ENCODE measurements around the gene NSL1. TPM values are rescaled to one million over a fixed set of nuclear protein-coding genes. Genes with fewer than 3 reads are reported as not detected.

The NSL1 gene
- total RNA-seq, 1 experiment from 2014 or later = 36.4 TPM

- no peak overlapping the region for H3K4me3 ChIP-seq (replicated peaks in 1 of 2; ENCODE audit: low read depth in 1 of 2, low read length in 2 of 2)
- TF ChIP-seq CTCF (IDR thresholded peaks at IDR 0.05 in 2 of 3, conservative IDR thresholded peaks at IDR 0.05 in 1 of 3; ENCODE audit: borderline replicate concordance in 1 of 3, insufficient read depth in 1 of 3, low read depth in 2 of 3, low read length in 2 of 3) (no peak), EZH2 (IDR thresholded peaks at IDR 0.05) (no peak), TCF7L2 (IDR thresholded peaks at IDR 0.05; ENCODE audit: borderline replicate concordance, extremely low read depth, insufficient read depth, insufficient read length) (no peak), SIN3A (IDR thresholded peaks at IDR 0.05; ENCODE audit: low read depth) (no peak), ATF3 (IDR thresholded peaks at IDR 0.05) (no peak), JUND (IDR thresholded peaks at IDR 0.05) (no peak), REST (IDR thresholded peaks at IDR 0.05; ENCODE audit: low read depth) (no peak), POLR2AphosphoS5 (IDR thresholded peaks at IDR 0.05; ENCODE audit: low read depth, low read length) (no peak), MAX (IDR thresholded peaks at IDR 0.05) (no peak), ZFX (IDR thresholded peaks at IDR 0.05) (no peak)
- H2AFZ ChIP-seq (ENCODE audit: low read depth, low read length, poor library complexity, severe bottlenecking) = no peak overlapping the region
- no peaks in the 10 kb centered on the region for H3K27me3 ChIP-seq (ENCODE audit: insufficient read depth, low read length)
- no peaks in the 10 kb centered on the region for H3K9me3 ChIP-seq (ENCODE audit: control insufficient read depth in 1 of 2, insufficient read depth in 1 of 2, low read depth in 1 of 2, low read length in 2 of 2)
- H3K9ac ChIP-seq (ENCODE audit: low read length) = no peak overlapping the region
- DNase-seq (ENCODE audit: low read depth, low spot score) = no peak
- intact Hi-C loops (cut with micrococcal nuclease) = no loop called here
- CTCF ChIA-PET = no interaction called here
- H3K27ac ChIP-seq (ENCODE audit: low read depth, low read length) = no peak overlapping the region
- no peak for ATAC-seq
- H3K9me2 ChIP-seq (ENCODE audit: insufficient read depth) = no peaks in the 10 kb centered on the region
- RAD21 ChIA-PET (ENCODE audit: low non-redundant PET in 1 of 2, low total read pairs in 2 of 2, uncharacterized antibody in 2 of 2, unreplicated experiment in 2 of 2) = no interaction called here
- H3K4me1 ChIP-seq (ENCODE audit: control insufficient read depth in 1 of 2, insufficient read depth in 2 of 2, low read length in 2 of 2) = no peaks in the 10 kb centered on the region; a peak in 1 of 4 replicates
- H3K79me2 ChIP-seq (ENCODE audit: insufficient read depth, low read length) = no peaks in the 10 kb centered on the region
- BruUV-seq (replicated peaks) = no TSS peak
- POLR2A ChIA-PET = no interaction called here
- no peaks in the 10 kb centered on the region for H3K36me3 ChIP-seq (ENCODE audit: control insufficient read depth in 1 of 2, insufficient read depth in 2 of 2, low read length in 2 of 2)
- H4K20me1 ChIP-seq (ENCODE audit: insufficient read depth) = no peaks in the 10 kb centered on the region
- H3K4me2 ChIP-seq (ENCODE audit: low read length) = no peak overlapping the region
These were observed 105.0 kb downstream of the NSL1 start for GRCh38 chr1:212686591-212686990.
